H9 (cell line): ENCODE results near the gene TMEM273. TPM values are rescaled to one million over a fixed set of nuclear protein-coding genes. Genes with fewer than 3 reads are reported as not detected.

Source experiments
- DNase-seq: peaks from one replicate; pipeline ENCODE4 v3.0.0-alpha.2; 2017
- H2AFZ ChIP-seq: one replicate; pipeline ENCODE4 v1.6.1; 2013; ENCODE audit warnings: mild to moderate bottlenecking, low read length, control low read depth, moderate library complexity
- H2AK5ac ChIP-seq: 2 replicates; pipeline ENCODE4 v1.6.1; 2013; ENCODE audit warnings: low read length, control low read depth, mixed read lengths; ENCODE audit not compliant: insufficient read length
- H2BK120ac ChIP-seq: one replicate; pipeline ENCODE4 v1.6.1; 2013; ENCODE audit warnings: low read depth, mild to moderate bottlenecking, low read length, control low read depth, inconsistent platforms; ENCODE audit not compliant: poor library complexity, severe bottlenecking
- H2BK12ac ChIP-seq: 2 replicates; pipeline ENCODE4 v1.6.1; 2013; ENCODE audit warnings: low read length, control low read depth, mixed read lengths, low read depth; ENCODE audit not compliant: insufficient read length
- H2BK15ac ChIP-seq: 2 replicates; pipeline ENCODE4 v1.6.1; 2013; ENCODE audit warnings: low read depth, low read length, control low read depth
- H2BK20ac ChIP-seq: one replicate; pipeline ENCODE4 v1.6.1; 2013; ENCODE audit warnings: low read depth, mild to moderate bottlenecking, low read length, control low read depth, inconsistent platforms; ENCODE audit not compliant: poor library complexity, severe bottlenecking
- H2BK5ac ChIP-seq: 2 replicates; pipeline ENCODE4 v1.6.1; 2013; ENCODE audit warnings: low read length, control low read depth, mixed read lengths; ENCODE audit not compliant: insufficient read length
- H3K14ac ChIP-seq: 2 replicates; pipeline ENCODE4 v1.6.1; 2013; ENCODE audit warnings: low read length, control low read depth; ENCODE audit not compliant: insufficient read depth
- H3K18ac ChIP-seq: 2 replicates; pipeline ENCODE4 v1.6.1; 2013; ENCODE audit warnings: low read depth, mild to moderate bottlenecking, mixed read lengths, low read length, control low read depth; ENCODE audit not compliant: insufficient read length
- H3K23ac ChIP-seq: 2 replicates; pipeline ENCODE4 v1.6.1; 2013; ENCODE audit warnings: low read length, control low read depth, mixed read lengths, low read depth; ENCODE audit not compliant: insufficient read length
- H3K23me2 ChIP-seq: 2 replicates; pipeline ENCODE4 v1.6.1; 2013; ENCODE audit warnings: low read depth, mild to moderate bottlenecking, mixed read lengths, low read length, control low read depth; ENCODE audit not compliant: insufficient read length, poor library complexity, severe bottlenecking
- H3K27ac ChIP-seq: 2 replicates; pipeline ENCODE4 v1.5.1; 2013; ENCODE audit warnings: low read length, control low read depth, mixed read lengths, low read depth; ENCODE audit not compliant: insufficient read length
- H3K27me3 ChIP-seq: 2 replicates; pipeline ENCODE4 v1.6.1; 2013; ENCODE audit warnings: low read length, control low read depth, inconsistent platforms; ENCODE audit not compliant: insufficient read depth
- H3K4ac ChIP-seq: 2 replicates; pipeline ENCODE4 v1.6.1; 2013; ENCODE audit warnings: low read depth, mild to moderate bottlenecking, control low read depth, inconsistent platforms, low read length, moderate library complexity
- H3K4me1 ChIP-seq: 2 replicates; pipeline ENCODE4 v1.6.1; 2013; ENCODE audit warnings: low read length, control low read depth, inconsistent platforms; ENCODE audit not compliant: insufficient read depth
- H3K4me2 ChIP-seq: 2 replicates; pipeline ENCODE4 v1.6.1; 2013; ENCODE audit warnings: low read length, control low read depth, mixed read lengths; ENCODE audit not compliant: insufficient read length, insufficient read depth
- H3K56ac ChIP-seq: 2 replicates; pipeline ENCODE4 v1.6.1; 2013; ENCODE audit warnings: low read depth, mild to moderate bottlenecking, mixed read lengths, low read length, control low read depth; ENCODE audit not compliant: insufficient read length
- H3K79me1 ChIP-seq: 2 replicates; pipeline ENCODE4 v1.6.1; 2013; ENCODE audit warnings: low read depth, mild to moderate bottlenecking, moderate library complexity, low read length, control low read depth, inconsistent platforms; ENCODE audit not compliant: insufficient read depth, poor library complexity, severe bottlenecking
- H3K79me2 ChIP-seq: 2 replicates; pipeline ENCODE4 v1.6.1; 2013; ENCODE audit warnings: low read length, control low read depth, inconsistent platforms; ENCODE audit not compliant: insufficient read depth
- H3K9ac ChIP-seq: 2 replicates; pipeline ENCODE4 v1.6.1; 2013; ENCODE audit warnings: low read length, control low read depth, mixed read lengths; ENCODE audit not compliant: insufficient read length; ENCODE audit errors: extremely low read depth
- H3K9me3 ChIP-seq: one replicate; pipeline ENCODE4 v1.6.1; 2013; ENCODE audit warnings: low read depth, low read length, inconsistent platforms; ENCODE audit not compliant: control insufficient read depth
- H3T11ph ChIP-seq: one replicate; pipeline ENCODE4 v1.6.1; 2013; ENCODE audit warnings: mild to moderate bottlenecking, low read length, control low read depth, inconsistent platforms
- H4K20me1 ChIP-seq: one replicate; pipeline ENCODE4 v1.6.1; 2013; ENCODE audit not compliant: control insufficient read depth, insufficient read length, insufficient read depth
- H4K5ac ChIP-seq: 2 replicates; pipeline ENCODE4 v1.6.1; 2013; ENCODE audit warnings: low read depth, mild to moderate bottlenecking, mixed read lengths, low read length, control low read depth; ENCODE audit not compliant: insufficient read length
- H4K8ac ChIP-seq: replicated peaks from 2 replicates; pipeline ENCODE4 v1.6.1; 2013; ENCODE audit warnings: low read length, control low read depth, mixed read lengths, low read depth; ENCODE audit not compliant: insufficient read length
- H4K91ac ChIP-seq: 2 replicates; pipeline ENCODE4 v1.6.1; 2013; ENCODE audit warnings: low read depth, mild to moderate bottlenecking, moderate library complexity, mixed read lengths, low read length, control low read depth; ENCODE audit not compliant: insufficient read length
- H3K27ac Mint-ChIP-seq, 3 experiments: 2 replicates in 2 of 3; 3 replicates in 1 of 3; pipeline ENCODE4 v1.8.0; 2020 to 2021; ENCODE audit warnings: mixed read lengths in 3 of 3, mild to moderate bottlenecking in 1 of 3, moderate library complexity in 1 of 3
- H3K27me3 Mint-ChIP-seq: 2 replicates; pipeline ENCODE4 v1.8.0; 2021; ENCODE audit warnings: low read depth, mild to moderate bottlenecking, moderate library complexity, mixed read lengths
- H3K36me3 Mint-ChIP-seq, 3 experiments: 2 replicates in 2 of 3; 3 replicates in 1 of 3; pipeline ENCODE4 v1.8.0; 2020 to 2021; ENCODE audit warnings: low read depth in 3 of 3, mixed read lengths in 3 of 3; ENCODE audit not compliant: insufficient read depth in 1 of 3
- H3K4me1 Mint-ChIP-seq, 2 experiments: 2 replicates each; pipeline ENCODE4 v1.8.0; 2020; ENCODE audit warnings: mixed read lengths in 2 of 2
- H3K4me3 Mint-ChIP-seq, 2 experiments: 2 replicates in 1 of 2; 3 replicates in 1 of 2; pipeline ENCODE4 v1.8.0; 2020 to 2021; ENCODE audit warnings: mild to moderate bottlenecking in 2 of 2, mixed read lengths in 2 of 2, moderate library complexity in 1 of 2
- H3K9me3 Mint-ChIP-seq, 2 experiments: 2 replicates in 1 of 2; 3 replicates in 1 of 2; pipeline ENCODE4 v1.8.0; 2020; ENCODE audit warnings: mild to moderate bottlenecking in 2 of 2, mixed read lengths in 2 of 2, moderate library complexity in 1 of 2
- CTCF ChIP-seq: fragments of 200-600 bp; sonication (generic); conservative IDR thresholded peaks from 3 replicates; pipeline ENCODE4 v1.8.0; 2021; ENCODE audit warnings: antibody characterized with exemption, mild to moderate bottlenecking
- WGBS: extraction: QIAGEN DNeasy Blood & Tissue Kit; methylation state at CpG from one replicate; pipeline ENCODE4 v1.1.7; 2013; ENCODE audit warnings: missing lambda C conversion rate, low lambda C conversion rate, mixed read lengths; ENCODE audit not compliant: insufficient read length; ENCODE audit errors: extremely low coverage; 5-methylcytosine and 5-hydroxymethylcytosine counted together
- total RNA-seq: library from RNA; stranded (reverse); gene quantifications from 2 replicates; pipeline ENCODE4 v1.2.1, GENCODE V29; 2021

TMEM273 gene
- total RNA-seq, 1 experiment from 2014 or later = not detected

GRCh38 chr10:49202266-49202665 lies 14.1 kb upstream of the TMEM273 start:
- Histone ChIP-seq H3K79me2 (no peaks in the 10 kb centered on the region), H2BK5ac (no peak overlapping the region), H2BK120ac (no peak overlapping the region), H4K8ac (no peak overlapping the region), H3K18ac (no peak overlapping the region), H3T11ph (no peak overlapping the region), H3K4me1 (no peaks in the 10 kb centered on the region; the same call in 1 of the 2 replicates), H3K56ac (no peak overlapping the region), H3K9ac (no peak overlapping the region), H3K23ac (no peak overlapping the region), H4K91ac (no peak overlapping the region), H3K4me2 (no peak overlapping the region), H2BK15ac (no peak overlapping the region), H3K27me3 (no peaks in the 10 kb centered on the region), H3K4ac (no peak overlapping the region), H2AFZ (no peak overlapping the region), H3K9me3 (no peaks in the 10 kb centered on the region), H2AK5ac (no peak overlapping the region), H3K23me2 (no peaks in the 10 kb centered on the region), H3K27ac (no peak overlapping the region), H2BK20ac (no peak overlapping the region), H2BK12ac (no peak overlapping the region), H4K20me1 (no peaks in the 10 kb centered on the region), H3K14ac (no peak overlapping the region), H3K79me1 (no peaks in the 10 kb centered on the region), H4K5ac (no peak overlapping the region)
- DNase-seq = no peak
- peaks cover 0 to 13% of the 10 kb centered on the region in 2 experiments; a peak in 1 of 5 replicates for H3K9me3 Mint-ChIP-seq
- H3K36me3 Mint-ChIP-seq = no peaks in the 10 kb centered on the region; a peak in 1 of 7 replicates
- peaks cover 36% of the 10 kb centered on the region for H3K27me3 Mint-ChIP-seq
- no peak for TF ChIP-seq CTCF
- no peak overlapping the region for H3K27ac Mint-ChIP-seq
- WGBS = no CpG with 5 or more reads among the region's 1 CpG
- H3K4me1 Mint-ChIP-seq = no peaks in the 10 kb centered on the region
- H3K4me3 Mint-ChIP-seq = no peak overlapping the region
